Adrenal gland (tissue), 12 donors: Measurements from ENCODE around the gene MAN1B1. TPM values are rescaled to one million over a fixed set of nuclear protein-coding genes. Genes with fewer than 3 reads are reported as not detected.

Experiments used
- DNase-seq, 7 donors: peaks; one replicate each; pipeline ENCODE4 v3.0.0-alpha.2; 2019 to 2020
- H3K27ac ChIP-seq, 5 donors: fragments of 200-600 bp; sonication (generic) in 4 of 5; 1 replicate in 3 of 5; 2 replicates in 2 of 5; pipeline versions ENCODE4 v1.5.1 to v1.8.0; 2016 to 2020; ENCODE audit warnings: mild to moderate bottlenecking in 1 of 5
- H3K27me3 ChIP-seq: fragments of 200-600 bp; 2 replicates; pipeline ENCODE4 v1.8.0; 2021
- H3K36me3 ChIP-seq, 2 donors: fragments of 200-600 bp; replicated peaks in 1 of 2; 1 replicate in 1 of 2; 2 replicates in 1 of 2; pipeline versions ENCODE4 v1.5.1 to v1.8.0; 2018 to 2022
- H3K4me1 ChIP-seq, 2 donors: fragments of 200-600 bp; replicated peaks in 1 of 2; 1 replicate in 1 of 2; 2 replicates in 1 of 2; pipeline versions ENCODE4 v1.5.1 to v1.8.0; 2018 to 2021
- H3K4me3 ChIP-seq, 4 donors: fragments of 200-600 bp; sonication (generic) in 3 of 4; one replicate each; pipeline ENCODE4 v1.5.1; 2016 to 2018
- H3K9me3 ChIP-seq, 3 donors: fragments of 200-600 bp; sonication (generic) in 1 of 3; replicated peaks in 1 of 3; 1 replicate in 2 of 3; 2 replicates in 1 of 3; pipeline versions ENCODE4 v1.5.1 to v1.8.0; 2016 to 2021
- CTCF ChIP-seq, 6 experiments: fragments of 450-650 bp in 4 of 6; fragments of 200-600 bp in 2 of 6; sonication (generic) in 1 of 6; IDR thresholded peaks; 1 replicate in 5 of 6; 2 replicates in 1 of 6; pipeline versions ENCODE4 v1.5.1 to v1.8.0; 2016 to 2021; ENCODE audit warnings: antibody characterized with exemption in 6 of 6, mild to moderate bottlenecking in 2 of 6, moderate library complexity in 1 of 6
- POLR2A ChIP-seq, 2 donors: fragments of 450-650 bp; IDR thresholded peaks; one replicate each; pipeline ENCODE4 v1.6.1; 2017; ENCODE audit warnings: antibody characterized with exemption in 2 of 2, mild to moderate bottlenecking in 2 of 2, moderate library complexity in 1 of 2
- WGBS, 4 donors: extraction: QIAGEN DNeasy Blood & Tissue Kit in 2 of 4; methylation state at CpG; one replicate each; pipeline versions ENCODE4 v1.1.5 to v1.1.7; 2013 to 2017; 5-methylcytosine and 5-hydroxymethylcytosine counted together
- intact Hi-C, 2 donors: fragments of 100-400 bp; cut with DNase I; formaldehyde crosslinking; loops; one replicate each; pipeline versions ENCODE4 v1.14.1 to v1.15.0; 2022 to 2023
- polyA plus RNA-seq, 3 donors: library from polyadenylated mRNA; stranded (reverse); fragments of 200-250 nt in 2 of 3; fragments of 350-450 nt in 1 of 3; fragmentation: Illumina TruSeq in 1 of 3; extraction: RNeasy Lipid Tissue Mini Kit (QIAGEN cat#74804) in 1 of 3; gene quantifications; one replicate each; pipeline ENCODE4 v1.2.3, GENCODE V29; 2013 to 2014
- total RNA-seq, 9 donors: library from RNA; depleted of rRNA in 4 of 9; stranded (reverse); fragments of >200 nt in 4 of 9; fragments of 120-200 nt in 1 of 9; fragmentation: NEBNext Ultra II Directional in 1 of 9; extraction: Animal tissue kit (Norgen Biotek cat#: 25700) in 1 of 9; gene quantifications; one replicate each; pipeline versions ENCODE4 v1.1.0 to v1.2.4, GENCODE V29; 2013 to 2023
- donor health status: healthy with polysubstance abuse.
- donor health status: Bipolar disorder and iron deficiency.
- donor health status: DM: yes; HTN: yes; CAD: no.
- donor health status: DM: no; HTN: no; CAD: no.
- donor health status: DM: no; HTN: no; CAD: no.
- donor health status: DM: yes; HTN: yes; CAD: no.

MAN1B1 gene
- total and polyA plus RNA-seq, 12 donors: 44.4 to 138 (median 67.9) TPM

GRCh38 chr9:137087409-137087925 lies 682 bp downstream of the MAN1B1 start:
- TF ChIP-seq POLR2A (IDR thresholded peaks at IDR 0.05) (no peak), CTCF (IDR thresholded peaks at IDR 0.05) (no peak)
- H3K36me3 ChIP-seq: peaks cover 0 to 7% of the 10 kb centered on the region in 2 donors
- H3K27me3 ChIP-seq: no peaks in the 10 kb centered on the region
- H3K4me1 ChIP-seq: peaks cover 24 to 35% of the 10 kb centered on the region in 2 donors
- peak overlapping the region in 3 of 4 donors; percentile 49 to 74 (median 65) for H3K4me3 ChIP-seq
- H3K27ac ChIP-seq: peak overlapping the region in 4 of 5 donors; percentile 63 to 95 (median 94)
- DNase-seq: peak in 2 of 7 donors; percentile 37 to 48
- WGBS, 4 donors: 8 to 19% (median 14%) methylated on average over 17 to 22 of the region's 22 CpGs
- no peaks in the 10 kb centered on the region for H3K9me3 ChIP-seq
- intact Hi-C loops: no loop called here

GRCh38 chr9:137088121-137088520 lies 1.3 kb downstream of the MAN1B1 start:
- Histone ChIP-seq H3K4me1 (peaks cover 24 to 31% of the 10 kb centered on the region in 2 donors), H3K4me3 (no peak overlapping the region), H3K9me3 (no peaks in the 10 kb centered on the region), H3K27me3 (no peaks in the 10 kb centered on the region), H3K27ac (no peak overlapping the region), H3K36me3 (peaks cover 0 to under 1% of the 10 kb centered on the region in 2 donors)
- no peak for TF ChIP-seq CTCF (IDR thresholded peaks at IDR 0.05)
- TF ChIP-seq POLR2A (IDR thresholded peaks at IDR 0.05): no peak
- DNase-seq: no peak
- intact Hi-C loops: no loop called here
- 82 to 87% (median 84%) methylated on average over 5 of the region's 5 CpGs for WGBS, 4 donors

DNA sequence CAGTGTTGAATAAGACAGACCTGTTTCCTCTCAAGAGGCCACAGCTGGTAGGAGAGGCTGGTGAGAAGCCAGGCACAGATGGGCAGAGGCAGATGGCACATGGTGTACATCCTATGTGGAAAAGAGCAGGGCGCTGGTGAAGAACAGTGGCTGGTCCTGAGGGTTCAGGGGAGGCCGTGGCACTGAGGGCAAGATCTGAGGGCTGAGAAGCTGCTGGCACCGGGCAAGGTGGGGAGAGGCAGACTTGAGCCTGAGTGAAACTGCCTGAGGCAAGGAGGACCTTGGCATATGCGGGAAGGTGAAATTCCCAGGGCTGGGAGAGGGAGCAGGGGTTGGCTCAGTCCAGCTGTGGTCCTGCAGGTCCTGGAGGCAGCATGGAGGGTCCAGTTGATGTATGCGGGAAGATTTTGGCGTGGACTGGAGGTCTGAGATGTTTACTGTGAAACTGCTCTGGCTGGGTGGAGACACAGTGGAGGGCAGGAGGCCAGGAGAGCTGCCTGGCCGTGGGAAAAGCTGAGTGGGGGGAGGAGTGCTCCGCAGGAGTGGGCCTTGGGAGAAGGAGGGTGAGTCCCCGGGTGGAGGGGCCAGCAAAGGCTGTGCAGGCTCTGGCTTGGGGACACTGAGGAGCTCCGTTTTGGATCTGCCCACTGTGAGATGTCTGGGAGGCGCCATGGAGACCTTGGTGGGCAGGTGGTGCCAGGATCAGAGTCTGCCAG lies 2.6 kb downstream of the MAN1B1 start:
- H3K27me3 ChIP-seq: no peaks in the 10 kb centered on the region
- WGBS, 4 donors: 71 to 75% (median 72%) methylated on average over 11 of the region's 11 CpGs
- peak in 1 of 7 donors; percentile 21 for DNase-seq
- H3K9me3 ChIP-seq: no peaks in the 10 kb centered on the region
- H3K4me3 ChIP-seq: no peak overlapping the region
- peaks cover 17 to 21% of the 10 kb centered on the region in 2 donors for H3K4me1 ChIP-seq
- H3K36me3 ChIP-seq: no peaks in the 10 kb centered on the region
- intact Hi-C loops: no loop called here
- TF ChIP-seq CTCF (IDR thresholded peaks at IDR 0.05) (no peak), POLR2A (IDR thresholded peaks at IDR 0.05) (no peak)
- H3K27ac ChIP-seq: no peak overlapping the region

DNA sequence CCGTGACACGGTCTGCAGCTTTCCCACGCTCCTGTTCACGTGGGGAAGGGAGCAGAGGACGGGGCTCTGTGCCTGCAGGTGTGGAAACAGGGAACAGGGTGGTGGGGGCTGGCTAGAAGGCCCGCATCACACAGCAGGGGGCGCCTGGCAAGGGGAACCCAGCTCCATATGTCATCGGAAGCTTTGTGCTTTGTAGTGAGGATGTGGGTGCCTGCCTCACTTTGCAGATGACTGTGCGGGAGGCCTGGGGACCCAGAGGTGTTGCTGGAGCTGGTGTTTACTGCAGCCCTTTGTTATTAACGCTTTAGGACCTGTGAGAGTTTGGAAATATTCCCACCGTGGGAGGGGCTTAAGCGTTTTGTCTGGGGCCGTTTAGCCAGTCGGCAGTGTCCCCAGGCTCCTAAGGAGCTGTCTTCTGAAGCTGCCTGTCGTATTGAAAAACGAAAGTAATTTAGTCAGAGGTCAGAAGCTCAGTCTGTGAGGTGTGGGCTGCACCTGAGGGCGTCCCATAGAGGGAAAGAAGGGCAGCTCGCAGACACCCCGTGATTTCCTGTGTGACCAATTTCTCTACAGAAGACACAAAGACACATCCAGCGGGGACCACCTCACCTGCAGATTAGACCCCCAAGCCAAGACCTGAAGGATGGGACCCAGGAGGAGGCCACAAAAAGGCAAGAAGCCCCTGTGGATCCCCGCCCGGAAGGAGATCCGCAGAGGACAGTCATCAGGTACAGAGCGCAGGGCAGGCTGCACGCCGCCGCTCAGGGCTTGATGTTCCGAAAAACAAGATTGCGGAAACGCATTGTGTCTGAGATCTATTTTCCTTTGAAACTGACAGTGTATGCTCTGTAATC lies 9.1 kb downstream of the MAN1B1 start:
- H3K36me3 ChIP-seq: peaks cover 0 to 49% of the 10 kb centered on the region in 2 donors

More for the DNA sequence above, 9.1 kb downstream of the MAN1B1 start:
- H3K27ac ChIP-seq: no peak overlapping the region
- 81 to 85% (median 84%) methylated on average over 27 to 30 of the region's 30 CpGs for WGBS, 4 donors
- H3K9me3 ChIP-seq: no peaks in the 10 kb centered on the region
- DNase-seq: no peak
- H3K4me1 ChIP-seq: no peaks in the 10 kb centered on the region
- no peak overlapping the region for H3K4me3 ChIP-seq
- no peaks in the 10 kb centered on the region for H3K27me3 ChIP-seq
- intact Hi-C loops: no loop called here
- TF ChIP-seq POLR2A (IDR thresholded peaks at IDR 0.05): no peak
- TF ChIP-seq CTCF (IDR thresholded peaks at IDR 0.05): no peak
